GM18519 (cell line): ENCODE measurements around the gene TNIK.

Experiments used
- ATAC-seq: cut with Tn5 transposase; IDR thresholded peaks from one replicate; pipeline ENCODE4 v1.9.1; 2021; ENCODE audit warnings: mild to moderate bottlenecking, moderate library complexity; ENCODE audit not compliant: unreplicated experiment, low FRiP score

TNIK gene

DNA sequence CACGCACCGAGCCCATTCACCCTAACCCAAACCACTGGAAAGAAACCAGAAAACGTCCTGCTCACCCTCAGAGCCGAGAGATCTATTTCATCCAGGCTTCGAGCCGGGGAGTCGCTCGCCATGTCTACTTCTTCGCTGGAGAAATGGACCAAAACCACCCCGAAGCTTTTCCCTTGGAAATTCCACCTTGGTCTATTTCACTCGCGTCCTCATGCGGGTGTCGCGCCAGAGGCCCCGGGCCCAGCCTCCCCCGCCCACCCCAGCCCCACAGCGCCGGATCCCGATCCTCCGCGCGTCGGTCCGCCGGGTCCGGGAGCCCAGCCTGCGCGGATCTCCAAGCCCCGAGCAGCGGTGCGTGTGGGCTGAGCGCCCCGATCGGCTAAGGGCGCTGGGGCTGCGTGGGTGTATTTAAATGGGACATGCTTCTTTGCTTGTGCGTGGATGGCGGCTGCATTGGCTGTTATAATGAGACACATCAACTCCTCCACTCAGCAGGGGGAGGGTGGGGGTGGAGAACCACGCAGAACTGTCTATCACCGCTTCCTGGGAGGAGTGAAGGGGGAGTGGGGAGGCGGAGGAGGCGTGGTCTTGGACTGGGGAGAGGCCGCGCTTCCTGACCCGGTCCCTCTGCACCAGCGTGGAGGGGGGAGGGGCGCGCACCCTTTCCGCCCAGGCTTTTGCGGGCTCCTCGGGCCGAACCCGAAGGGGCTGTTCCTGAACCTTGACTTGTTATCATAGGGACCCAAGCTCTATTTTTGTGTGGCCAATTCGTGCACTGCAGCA lies at the start of gene TNIK:
TNIK (minus strand) TSS at position 464 of the 783 bp plus-strand sequence; CDS start at position 122, 342 bp downstream.
- peak; percentile 57 for ATAC-seq

DNA sequence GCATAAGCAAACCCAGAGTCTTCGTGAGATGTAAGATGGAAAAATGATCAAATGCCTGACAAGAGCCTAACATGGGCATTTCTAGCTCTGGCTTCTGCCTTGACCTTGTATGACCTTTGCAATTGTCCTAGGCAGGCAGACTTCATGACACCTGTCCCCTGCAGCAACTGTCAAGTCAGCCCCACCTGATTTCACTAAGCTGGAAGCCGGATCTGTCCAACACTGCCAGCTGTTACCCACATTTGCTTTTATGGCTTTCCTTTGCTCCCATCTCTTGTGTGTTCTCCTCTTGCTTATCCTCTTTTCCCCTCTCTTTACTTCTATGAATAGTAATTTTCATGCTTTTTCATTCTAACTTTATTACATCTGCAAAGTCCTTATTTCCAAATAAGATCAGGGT lies 48.5 kb upstream of the TNIK start:
- ATAC-seq, result no peak

DNA sequence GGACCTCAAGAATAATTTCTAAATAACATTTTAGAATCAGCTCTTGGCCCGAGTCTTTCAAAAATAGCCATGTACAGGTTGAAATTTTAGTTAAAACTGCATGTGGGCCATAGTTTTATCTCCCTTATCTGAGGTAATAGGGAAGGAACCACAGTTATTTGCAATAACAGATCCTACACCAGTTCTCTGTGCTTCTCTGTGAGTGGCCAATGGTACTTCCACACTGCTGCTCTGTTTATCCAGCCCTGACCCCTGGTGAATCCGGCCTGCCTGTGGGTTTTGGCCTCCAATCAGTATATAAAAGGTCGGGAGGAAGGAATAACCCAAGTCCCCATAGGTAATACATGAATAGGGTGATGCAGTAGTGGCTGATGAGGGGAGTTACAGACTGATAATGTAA lies 48.0 kb upstream of the TNIK start:
- ATAC-seq, result no peak

DNA sequence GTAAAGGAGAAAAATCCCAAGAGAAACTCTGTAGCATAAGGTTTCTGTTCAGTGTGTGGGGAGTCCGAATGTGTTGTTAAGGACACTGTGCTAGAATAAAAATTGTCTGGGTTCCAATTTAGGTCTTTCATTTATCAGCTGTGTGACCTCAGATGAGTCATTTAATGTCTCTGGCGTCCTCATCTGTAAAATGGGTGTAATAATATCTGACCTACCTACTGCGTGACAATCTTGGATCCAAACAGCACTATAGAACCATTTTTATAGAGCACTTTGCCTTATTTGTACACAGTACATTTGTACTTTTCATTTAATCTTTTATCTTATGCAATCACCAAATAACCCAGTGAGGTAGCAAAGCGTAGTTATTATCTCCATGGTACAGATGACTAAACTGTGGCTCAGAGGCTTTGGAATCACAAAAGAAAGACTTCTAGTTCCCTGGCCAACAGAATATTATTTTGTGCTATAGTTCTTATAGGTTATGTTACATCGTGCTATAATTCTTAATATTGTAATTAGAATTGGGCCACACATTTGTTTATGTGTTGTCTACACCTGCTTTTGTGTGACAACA lies 46.6 kb upstream of the TNIK start:
- no peak for ATAC-seq

DNA sequence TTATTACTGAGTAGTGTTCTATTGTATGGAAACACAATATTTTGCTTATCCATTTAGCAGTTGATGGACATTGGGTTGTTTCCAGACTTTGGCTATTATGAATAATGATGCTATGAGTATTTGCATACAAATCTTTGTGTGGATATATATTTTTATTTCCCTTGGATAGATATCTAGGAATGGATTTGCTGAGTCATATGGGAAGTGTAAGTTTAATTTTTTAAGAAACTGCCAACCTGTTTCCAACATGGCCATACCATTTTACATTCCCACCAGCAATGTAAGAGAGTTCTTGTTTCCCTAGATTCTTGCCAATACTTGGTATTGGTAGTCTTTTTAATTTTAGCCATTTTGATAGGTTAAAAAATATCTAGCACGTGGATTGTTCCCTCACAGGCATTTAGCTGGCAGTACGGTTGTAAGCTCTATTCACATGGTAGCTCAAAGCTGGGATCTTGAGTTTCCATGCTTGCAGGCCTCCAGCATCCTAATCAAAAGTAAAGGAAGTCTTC lies 45.7 kb upstream of the TNIK start:
- ATAC-seq, result no peak

DNA sequence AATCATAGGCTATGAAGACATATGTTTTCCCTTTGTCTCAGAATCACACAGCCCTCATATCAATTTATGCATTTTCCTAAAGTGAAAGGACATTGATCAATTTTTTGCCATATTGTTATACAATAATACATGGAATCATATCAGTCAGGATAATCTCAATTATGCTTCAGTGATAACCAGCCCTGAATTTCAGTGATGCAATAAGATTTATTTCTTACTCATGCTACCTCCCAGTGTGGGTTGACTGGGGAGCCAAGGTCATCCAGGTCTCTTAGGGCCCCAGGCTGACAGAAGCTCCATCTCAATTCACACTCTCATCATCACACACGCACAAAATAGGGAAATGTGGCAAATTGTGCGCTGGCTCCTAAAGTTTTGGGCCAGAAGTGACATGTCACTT lies 44.2 kb upstream of the TNIK start:
- ATAC-seq, result no peak

DNA sequence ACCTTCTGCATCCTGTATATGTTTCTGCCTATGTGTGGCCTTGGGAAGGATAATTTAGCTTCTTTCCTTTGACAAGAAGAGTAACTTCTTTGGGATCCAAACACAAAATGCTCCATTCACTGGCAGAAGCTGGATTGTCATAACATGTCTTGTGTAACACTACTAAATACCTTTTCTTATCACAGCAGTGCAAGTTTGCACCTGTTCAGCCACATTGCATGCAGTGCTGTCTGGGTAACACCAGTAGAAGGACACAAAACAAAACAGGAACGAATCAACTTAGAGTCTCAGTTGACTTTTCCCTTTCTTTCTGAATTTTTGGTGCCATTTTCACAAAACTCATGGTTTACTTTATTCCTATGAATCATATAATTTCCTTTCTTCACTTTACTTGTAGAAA lies 43.6 kb upstream of the TNIK start:
- ATAC-seq, result no peak

DNA sequence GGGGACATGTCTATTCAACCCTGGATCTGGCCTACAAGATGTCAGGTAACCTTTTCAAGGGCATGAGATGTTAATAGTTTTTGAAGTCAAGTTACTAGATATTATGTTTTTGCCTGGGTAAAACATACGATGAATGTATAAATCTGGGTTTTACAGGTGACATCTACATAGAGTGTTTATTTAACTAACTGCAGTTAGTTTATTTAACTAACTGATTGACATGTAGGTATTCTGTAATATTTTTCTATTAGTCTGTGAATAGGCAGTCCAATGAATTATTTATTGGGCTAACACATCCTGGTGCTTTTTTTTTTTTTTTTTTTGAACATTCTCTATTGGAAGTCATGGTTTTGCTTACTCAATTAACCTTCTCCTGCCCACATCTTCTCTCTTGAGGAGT lies 38.7 kb upstream of the TNIK start:
- ATAC-seq, result no peak

DNA sequence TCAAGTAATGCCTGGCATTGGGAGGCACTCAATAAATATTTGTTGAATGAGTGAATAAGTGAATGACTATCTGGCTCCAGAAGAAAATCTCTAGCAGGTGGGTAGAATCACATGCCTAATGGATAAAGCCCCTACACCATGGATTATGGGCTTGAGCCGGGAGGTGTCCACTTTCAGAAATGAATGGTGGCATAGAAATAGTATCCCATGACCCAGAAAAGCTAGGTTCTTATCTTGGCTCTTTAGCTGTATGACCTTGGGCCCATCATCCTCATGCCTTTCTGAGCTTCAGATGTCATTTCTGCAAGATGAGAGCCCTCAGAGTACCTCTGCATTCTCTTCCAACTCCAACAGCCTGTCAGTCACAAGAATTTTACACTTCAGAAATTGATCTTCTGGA lies 37.3 kb upstream of the TNIK start:
- no peak for ATAC-seq

DNA sequence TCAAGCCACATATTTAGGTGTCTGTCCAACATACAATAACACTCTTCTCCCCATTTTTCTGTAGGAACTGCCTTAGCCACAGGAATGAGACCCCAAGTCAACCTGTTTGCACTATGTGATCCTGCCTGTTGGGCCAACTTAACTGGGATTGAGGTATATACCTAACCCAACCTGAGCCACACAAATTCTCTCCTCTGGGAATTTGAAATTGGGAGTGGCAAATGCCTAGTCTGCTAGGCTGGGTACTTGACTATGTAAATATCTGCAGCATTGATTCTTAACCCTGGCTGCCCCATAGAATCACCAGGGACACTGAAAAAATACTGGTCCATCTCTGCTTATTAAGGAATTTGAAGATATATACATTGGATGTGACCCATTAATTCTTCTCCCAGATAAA lies 35.2 kb upstream of the TNIK start:
- no peak for ATAC-seq

DNA sequence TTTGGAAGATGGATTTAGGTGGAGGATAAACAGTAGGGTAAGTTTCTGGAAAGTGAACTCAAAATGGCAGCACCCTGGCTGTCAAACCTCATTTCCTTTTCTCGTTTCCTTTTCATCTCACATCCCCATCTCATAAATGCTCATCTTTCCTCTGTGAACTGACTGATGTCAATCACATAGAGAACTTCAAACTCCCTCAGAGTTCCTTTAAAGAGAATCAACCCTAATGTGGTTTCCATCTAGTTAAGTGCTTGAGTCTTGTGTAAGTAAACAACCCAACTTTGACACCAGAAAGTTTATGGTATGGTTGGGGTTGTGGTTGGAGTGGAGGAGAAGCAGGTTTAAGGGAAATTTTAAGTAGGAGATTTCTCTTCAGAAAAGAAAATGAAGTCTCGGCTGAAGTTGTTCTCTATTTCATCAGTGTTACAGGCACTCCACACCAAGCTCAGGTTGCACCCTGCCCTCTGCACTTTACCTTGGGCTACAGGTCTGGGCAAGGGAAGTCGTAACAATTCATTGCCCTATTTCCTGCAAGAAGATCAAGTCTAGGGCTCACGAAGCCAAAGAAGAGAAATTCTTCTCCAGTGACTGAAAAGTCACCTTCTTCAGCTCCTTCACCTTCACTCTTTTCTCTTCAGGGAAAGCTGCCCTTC lies 34.4 kb upstream of the TNIK start:
- ATAC-seq, result no peak

DNA sequence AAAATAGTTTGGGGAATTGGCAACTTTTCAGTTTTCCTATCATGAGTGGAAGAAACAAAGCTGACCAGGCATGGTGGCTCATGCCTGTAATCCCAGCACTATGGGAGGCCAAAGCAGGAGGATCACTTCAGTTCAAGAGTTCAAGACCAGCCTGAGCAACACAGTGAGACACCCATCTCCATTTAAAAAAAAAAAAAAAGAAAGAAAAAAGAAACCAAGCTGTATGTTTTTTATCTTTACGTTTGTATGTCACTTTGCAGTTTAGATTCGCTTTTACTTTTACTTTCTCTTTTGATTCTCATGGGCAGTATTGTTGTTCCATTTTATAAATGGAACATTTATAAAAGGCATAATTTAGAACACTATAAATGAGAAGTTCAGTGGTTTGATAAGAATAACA lies 31.2 kb upstream of the TNIK start:
- no peak for ATAC-seq

DNA sequence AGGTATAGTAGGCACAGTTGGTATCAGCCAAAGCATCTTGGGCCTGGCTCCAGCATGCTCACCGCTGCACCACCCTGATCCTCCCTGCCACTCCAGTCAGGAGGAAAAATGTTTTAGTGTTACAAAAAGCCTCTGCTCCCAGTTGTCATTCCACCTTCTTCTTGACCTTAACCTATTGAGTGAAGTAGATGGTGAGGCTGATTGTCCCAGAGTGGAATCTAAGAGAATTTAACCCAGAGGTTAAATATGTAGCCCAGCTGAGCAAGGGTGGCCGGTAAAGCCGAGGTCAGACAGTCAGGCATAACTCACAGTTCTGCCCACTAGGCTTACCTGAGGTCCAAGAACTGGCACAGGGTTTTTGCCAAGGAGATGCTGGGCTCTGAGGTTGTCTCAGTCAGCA lies 30.7 kb upstream of the TNIK start:
- ATAC-seq, result no peak

DNA sequence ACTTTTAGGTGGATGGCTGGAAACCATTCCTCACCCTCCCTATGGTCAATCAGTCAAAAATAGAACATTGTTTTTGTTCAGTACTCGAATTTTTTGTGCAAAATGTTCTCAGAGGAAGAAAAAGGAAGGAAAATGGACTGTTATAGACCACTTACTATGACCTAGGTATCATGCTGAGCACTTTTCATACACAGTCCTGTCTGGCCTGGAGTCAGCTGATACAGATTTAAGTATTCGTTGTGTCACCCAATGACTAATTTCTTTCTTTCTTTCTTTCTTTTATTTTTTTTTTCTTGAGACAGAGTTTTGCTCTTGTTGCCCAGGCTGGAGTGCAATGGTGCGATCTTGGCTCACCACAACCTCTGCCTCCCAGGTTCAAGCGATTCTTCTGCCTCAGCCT lies 29.1 kb upstream of the TNIK start:
- no peak for ATAC-seq

DNA sequence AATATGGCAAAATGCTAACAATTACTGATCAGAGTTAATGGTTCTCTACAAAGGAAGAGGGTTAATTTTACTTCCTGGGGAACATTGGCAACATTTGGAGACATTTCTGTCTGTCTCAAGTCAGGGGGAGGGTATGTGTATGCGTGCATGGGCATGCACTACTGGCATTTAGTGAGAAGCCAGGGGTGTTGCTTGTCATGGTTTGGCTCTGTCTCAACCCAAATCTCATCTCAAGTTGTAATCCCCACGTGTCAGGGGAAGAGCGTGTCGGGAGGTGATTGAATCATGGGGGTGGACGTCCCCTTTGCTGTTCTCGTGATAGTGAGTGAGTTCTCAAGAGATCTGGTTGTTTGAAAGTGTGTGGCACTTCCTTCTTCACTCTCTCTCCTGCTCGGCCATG lies 28.3 kb upstream of the TNIK start:
- ATAC-seq, result no peak

DNA sequence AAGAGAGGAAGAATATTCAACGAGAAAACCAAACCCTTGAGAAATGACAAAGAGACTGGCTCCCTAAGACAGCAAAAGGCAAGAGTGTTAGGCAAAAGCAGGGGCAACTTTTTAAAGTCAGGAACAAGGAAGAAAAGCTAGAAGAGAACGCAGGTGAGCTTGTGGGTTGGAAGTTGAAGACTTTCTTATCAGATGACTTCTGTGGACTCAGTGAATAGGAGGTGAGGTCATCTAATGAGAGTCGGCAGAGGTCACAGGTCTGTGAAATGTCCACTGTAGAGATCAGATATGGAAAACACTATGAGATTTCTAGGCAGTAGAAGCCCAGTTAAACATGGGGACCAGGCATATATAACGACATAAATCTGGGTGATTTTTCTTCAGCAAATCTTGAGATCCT lies 27.2 kb upstream of the TNIK start:
- no peak for ATAC-seq

DNA sequence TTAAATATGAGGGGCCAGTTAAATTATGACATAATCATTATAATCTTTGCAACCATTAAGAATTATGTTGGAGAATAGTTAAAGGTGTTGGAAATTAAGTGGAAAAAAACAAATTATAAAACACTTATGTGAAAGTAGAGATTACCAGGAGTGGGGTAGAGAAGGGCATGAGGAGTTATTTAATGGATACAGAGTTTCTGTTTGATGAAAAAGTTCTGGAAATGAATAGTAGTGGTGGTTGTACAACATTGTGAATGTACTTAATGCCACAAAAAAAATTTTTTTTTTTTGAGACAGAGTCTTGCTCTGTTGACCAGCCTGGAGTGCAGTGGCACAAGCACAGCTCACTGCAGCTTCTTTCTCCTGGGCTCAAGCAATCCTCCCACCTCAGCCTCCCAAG lies 25.1 kb upstream of the TNIK start:
- no peak for ATAC-seq

DNA sequence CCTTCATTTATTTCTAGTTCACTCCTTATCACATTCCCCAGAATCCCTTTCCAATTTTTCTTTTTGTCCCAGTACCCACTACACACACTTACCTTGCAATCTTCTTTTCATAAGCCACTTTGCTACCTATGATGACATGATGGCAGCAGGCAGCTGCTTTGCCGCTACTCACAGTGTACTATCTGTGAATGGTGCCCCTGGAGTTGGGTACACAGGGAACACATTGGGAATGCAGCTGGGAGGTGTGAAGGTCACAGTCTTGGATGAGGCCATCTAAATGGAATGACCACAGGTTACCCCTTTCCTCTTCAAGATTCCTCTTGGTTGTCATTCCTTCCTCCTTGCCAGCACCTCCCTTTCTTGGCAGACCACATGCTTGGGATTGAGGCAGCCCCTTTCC lies 20.8 kb upstream of the TNIK start:
- ATAC-seq, result no peak

DNA sequence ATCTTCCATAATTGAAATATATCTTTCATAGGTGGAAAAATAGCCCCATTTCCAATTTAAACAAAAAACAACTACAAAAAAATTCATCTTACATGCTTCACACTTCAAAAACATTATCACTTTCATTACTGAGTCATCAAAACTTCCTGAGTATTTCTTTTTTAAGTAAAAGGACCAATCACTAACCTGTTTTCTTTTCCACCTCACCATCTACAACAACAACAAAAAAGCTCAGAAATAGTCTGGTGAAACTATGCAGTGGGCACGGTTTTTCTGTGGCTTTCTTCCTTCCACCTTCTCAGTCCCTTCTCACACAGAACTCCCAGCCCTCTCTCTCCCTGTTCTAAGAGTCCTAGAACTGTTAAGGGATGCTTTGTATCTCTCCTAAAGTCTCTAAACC lies 20.3 kb upstream of the TNIK start:
- ATAC-seq, result peak; percentile 64

DNA sequence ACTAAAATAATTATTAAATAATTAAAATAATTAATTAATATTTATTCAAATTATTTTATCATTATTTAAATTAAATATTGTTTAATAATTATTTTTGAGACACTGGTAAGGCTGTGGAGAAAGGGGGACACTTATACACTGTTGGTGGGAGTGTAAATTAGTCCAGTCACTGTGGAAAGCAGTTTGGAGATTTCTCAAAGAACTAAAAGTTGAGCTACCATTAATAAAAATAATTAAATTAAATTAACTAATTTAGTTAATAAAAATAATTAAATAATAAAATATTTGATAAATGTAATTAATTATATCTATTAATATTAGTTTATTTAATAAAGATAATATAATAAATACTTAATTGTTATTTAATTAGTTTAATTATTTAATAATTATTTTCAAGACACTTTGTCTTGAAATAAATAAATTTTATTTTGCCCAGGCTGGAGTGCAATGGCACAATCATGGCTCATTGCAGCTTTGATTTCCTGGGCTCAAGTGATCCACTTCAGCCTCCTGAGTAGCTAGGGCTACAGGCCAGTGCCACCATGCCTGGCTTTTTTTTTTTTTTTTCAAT lies 16.4 kb upstream of the TNIK start:
- no peak for ATAC-seq

DNA sequence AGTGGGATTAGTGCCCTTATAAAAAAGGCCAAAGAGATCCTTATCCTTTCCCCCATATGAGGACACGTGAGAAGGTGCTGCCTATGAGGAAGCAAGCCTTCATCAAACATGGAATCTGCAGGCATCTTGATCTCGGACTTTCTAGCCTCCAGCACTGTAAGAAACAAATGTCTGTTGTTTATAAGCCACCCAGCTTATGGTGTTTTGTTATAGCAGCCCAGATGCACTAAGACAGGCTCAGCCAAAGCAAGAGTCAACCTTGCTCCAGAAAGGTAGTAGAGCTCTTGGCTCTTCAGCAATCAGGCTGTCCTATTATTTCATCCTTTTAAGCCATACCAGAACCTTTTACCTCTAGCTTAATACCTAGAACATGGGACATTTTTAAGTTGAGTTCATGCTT lies 12.3 kb upstream of the TNIK start:
- ATAC-seq, result no peak
